HG02840 (cell line): ENCODE measurements around the gene TNFRSF1B.

Source experiments
- ATAC-seq: cut with Tn5 transposase; IDR thresholded peaks from one replicate; pipeline ENCODE4 v1.9.1; 2021; ENCODE audit warnings: mild to moderate bottlenecking, moderate library complexity, moderate number of reproducible peaks; ENCODE audit not compliant: unreplicated experiment, low FRiP score

The TNFRSF1B gene

GRCh38 chr1:12173631-12174121 is 6.9 kb downstream of the TNFRSF1B start:
- no peak for ATAC-seq

- ATAC-seq = no peak
Measured at GRCh38 chr1:12174924-12175810, 8.4 kb downstream of the TNFRSF1B start.

GRCh38 chr1:12176298-12177118 is 9.7 kb downstream of the TNFRSF1B start:
- no peak for ATAC-seq

DNA sequence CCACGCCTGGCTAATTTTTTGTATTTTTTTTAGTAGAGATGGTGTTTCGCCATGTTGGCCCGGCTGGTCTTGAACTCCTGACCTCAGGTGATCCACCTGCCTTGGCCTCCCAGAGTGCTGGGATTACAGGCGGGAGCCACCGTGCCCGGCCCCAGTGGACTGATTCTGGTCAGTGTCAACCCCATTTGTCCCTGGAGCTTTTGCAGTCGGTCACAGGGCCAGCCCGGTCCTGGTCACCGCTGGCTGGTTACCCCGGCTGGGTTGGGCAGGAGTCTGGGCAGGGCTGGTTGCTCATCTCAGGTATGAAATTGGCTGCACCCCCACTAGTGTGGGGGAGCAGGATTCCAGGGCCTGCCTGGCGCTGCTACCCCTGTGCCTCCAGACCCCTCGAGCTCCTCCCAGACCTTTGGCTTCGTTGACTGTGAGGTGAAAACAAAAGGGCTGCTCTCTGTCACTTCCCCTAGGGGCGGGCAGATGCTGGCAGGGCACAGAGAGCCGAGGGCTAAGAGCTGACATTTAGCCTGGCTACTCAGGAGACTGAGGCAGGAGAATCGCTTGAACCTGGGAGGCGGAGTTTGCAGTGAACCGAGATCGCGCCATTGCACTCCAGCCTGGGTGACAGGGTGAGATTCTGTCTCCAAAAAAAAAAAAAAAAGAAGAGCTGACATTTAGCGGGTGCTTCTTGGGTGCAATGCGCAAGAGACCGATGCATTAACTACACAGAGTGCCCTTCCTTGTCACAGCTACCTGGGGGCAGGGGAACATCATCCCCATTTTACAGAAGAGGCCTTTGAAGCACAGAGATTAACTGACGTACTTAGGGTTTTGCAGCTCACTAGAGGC is 10.6 kb downstream of the TNFRSF1B start:
- no peak for ATAC-seq

DNA sequence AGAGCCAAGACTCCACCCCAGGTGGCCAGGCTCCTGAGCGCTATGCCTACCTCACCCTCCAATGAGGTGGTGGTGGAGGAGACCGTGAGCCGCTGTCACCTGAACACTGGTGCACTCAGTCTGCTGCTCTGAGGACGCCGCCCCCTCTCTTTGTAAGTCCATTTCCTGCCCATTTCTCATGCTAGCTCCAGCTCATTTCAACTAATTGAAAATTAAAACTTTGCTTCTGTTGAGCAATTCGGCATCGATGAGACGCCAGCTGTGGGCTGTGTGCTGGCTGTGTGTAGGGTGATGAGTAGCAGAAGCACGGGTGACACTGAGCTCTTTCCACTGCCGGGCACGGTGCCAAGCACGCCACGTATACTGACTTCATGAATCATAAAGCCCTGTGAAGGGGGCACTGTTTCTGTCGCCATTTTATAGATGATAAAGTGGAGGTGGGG is 11.2 kb downstream of the TNFRSF1B start:
- no peak for ATAC-seq

GRCh38 chr1:12178511-12178910 is 11.7 kb downstream of the TNFRSF1B start:
- ATAC-seq = no peak

DNA sequence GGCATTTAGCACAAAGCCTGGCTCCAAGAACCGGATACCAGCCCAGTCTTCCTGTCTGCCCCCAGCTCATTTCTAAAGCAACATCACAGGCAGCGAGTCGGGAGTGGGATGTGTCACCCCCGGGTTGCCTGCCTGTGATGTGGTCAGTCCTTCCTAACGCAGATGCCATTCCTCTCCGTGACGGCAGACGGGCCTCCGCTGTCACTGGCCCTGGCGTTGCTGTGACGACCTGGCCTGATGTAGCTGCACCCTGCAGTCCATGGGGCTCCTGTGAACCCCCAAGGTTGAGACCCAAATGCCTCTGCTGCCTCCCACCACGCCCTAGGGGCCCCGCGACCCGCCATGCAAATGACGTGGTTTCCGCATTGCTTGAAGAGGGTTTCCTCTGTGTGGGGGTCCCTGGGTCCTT is 12.3 kb downstream of the TNFRSF1B start:
- no peak for ATAC-seq

- no peak for ATAC-seq
Measured at GRCh38 chr1:12179676-12180075, 12.9 kb downstream of the TNFRSF1B start.

- no peak for ATAC-seq
Measured at GRCh38 chr1:12180315-12180714, 13.5 kb downstream of the TNFRSF1B start.

DNA sequence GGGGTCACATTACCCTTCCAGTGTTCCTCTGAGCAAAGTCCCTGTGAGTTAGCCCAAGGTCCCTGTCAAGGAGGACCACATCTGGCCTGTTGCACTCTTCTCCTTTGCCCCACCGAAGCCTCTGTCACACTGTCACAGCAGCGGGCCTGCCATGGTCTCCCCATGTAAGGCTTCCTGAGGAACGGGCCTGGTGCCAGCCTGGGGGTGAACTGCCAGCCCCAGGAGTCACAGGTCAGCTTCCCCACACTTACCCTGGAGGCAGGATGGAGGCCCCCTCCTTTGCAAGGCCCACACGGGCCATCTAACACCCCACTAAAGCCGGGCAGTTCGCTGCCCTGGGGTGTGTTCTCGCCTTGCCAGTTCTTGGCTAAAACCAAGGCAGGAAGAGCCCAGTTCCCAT is 14.1 kb downstream of the TNFRSF1B start:
- ATAC-seq = no peak

DNA sequence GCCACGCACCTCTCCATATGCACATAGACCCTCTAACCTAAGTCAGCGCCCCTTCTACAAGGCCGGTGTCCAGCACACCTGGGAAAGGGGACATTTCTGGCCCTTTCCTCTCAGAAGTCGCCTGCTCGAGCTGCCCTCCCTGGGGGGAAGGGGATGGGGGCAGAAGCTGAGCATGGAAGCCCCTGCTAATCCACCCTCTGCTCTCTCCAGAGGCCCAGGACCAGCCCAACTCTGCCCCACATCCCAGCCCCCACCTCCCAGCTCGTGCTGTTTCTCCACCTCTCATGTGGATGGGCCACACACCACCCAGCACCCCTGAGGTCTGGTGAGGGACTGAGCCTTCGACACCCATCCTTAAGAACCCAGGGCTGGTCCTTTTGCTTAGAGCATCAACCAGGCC is 14.8 kb downstream of the TNFRSF1B start:
- ATAC-seq = no peak

- no peak for ATAC-seq
Measured at GRCh38 chr1:12182410-12182984, 15.7 kb downstream of the TNFRSF1B start.

DNA sequence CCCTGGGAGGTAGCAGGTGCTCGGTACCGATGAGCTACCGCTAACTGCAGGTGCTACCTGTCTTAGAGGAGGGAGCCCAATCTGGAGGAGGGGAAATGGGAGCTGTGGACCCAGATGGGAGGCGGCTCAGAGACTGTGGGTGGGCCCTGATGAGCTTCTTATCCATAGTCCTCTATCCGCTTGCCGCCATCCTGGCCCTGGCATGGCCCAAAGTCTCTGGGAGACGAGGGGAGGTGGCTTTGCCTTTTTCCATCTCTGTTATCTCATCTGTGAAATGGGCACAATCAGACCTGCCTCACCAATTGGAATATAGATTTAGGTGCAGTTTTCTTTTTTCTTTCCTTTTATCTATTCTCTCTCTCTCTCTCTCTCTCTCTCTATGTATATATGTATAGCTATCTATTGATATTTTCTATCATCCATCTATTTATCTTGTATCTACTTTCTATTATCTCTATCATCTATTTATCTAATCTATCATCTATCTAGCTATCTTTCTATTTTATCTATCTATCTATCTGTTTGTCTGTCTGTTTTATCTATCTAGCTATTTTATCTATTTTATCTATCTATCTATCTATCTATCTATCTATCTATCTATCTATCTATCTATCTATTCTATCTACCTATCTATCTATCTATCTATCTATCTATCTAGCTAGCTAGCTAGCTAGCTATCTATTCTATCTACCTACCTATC is 16.5 kb downstream of the TNFRSF1B start:
- no peak for ATAC-seq

DNA sequence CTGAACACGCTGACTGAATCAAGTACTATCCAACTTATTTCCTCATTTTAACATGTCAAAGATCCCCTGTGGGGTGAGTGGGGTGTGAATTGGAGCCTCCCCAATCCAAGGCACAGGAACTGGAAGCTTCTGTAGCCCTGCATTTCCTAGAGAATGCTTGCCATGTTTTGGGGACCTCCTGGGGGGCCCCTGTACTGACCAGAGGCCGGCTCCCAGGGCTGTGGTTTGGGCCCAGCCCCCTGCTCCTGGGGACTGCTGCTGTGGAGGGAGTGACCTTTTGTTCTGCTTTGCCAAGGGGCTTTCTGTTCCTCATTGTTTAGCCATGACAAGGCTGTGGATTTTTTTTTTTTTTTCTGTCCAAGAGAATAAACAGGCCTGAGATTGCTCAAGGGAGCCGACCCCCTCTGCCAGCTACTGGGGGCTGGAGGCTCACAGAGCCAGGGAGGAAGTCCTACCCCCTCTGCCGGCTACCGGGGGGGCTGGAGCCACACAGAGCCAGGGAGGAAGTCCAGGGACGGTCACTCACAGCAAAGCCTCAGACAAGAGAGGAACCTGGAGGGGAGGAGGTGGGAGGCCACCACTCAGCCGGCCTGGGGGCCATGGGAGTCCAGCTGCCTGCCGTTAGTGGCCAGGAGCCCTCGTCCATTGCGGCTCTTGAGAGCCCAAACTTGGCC is 17.4 kb downstream of the TNFRSF1B start:
- no peak for ATAC-seq

GRCh38 chr1:12185036-12185917 is 18.5 kb downstream of the TNFRSF1B start:
- ATAC-seq = no peak

GRCh38 chr1:12185918-12186678 is 19.3 kb downstream of the TNFRSF1B start:
- ATAC-seq = no peak

DNA sequence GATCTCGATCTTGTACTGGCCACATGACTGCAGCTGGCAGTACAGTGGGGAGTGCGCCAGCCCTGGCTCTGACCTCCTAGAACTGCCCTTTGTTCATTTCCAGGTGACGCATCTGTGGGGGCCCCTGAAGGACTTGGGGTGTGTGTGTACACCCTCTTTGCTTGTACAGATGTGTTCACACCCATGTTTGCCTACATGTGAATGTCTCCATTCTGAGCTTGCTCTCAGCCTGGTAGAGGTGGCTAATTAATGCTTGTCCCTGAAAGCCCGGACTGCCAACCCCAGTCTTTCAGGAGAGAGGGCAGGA is 19.8 kb downstream of the TNFRSF1B start:
- no peak for ATAC-seq
